ENCODE data around the gene ICA1.

DNA sequence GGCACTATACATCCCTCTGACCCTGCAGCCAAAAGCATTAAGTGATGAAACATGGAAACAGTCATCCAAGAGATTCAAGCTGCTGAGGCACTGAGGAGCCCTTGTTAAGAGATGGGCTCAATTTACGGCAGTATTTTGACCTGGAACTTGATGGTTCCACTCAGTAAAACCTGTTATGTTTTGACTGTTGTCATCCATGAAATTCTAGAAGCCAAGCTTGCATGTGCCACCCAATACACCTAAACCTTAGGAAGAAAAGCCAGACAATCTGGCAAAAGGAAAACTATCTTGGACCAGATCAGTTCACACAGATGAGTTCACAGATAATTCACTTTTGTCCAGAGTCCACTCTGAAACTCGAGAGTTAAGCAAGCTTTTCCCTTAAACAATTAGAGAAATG lies 53.2 kb downstream of the ICA1 start:
- TF ChIP-seq CTCF (IDR thresholded peaks at IDR 0.05): no peak
- TF ChIP-seq EZH2 (IDR thresholded peaks at IDR 0.05): no peak
- TF ChIP-seq EZH2phosphoT487 (IDR thresholded peaks at IDR 0.05): no peak

All from neural progenitor cell (in vitro differentiated cells).